OCI-LY1 (cell line): Measurements from ENCODE around the gene SHKBP1.

Source experiments
- H2AFZ ChIP-seq: fragments of 200-600 bp; sonication (generic), shearing (Covaris generic); 2 replicates; pipeline ENCODE4 v1.6.0; 2014; ENCODE audit warnings: antibody characterized with exemption, mild to moderate bottlenecking, low read length
- H3F3A ChIP-seq: fragments of 200-600 bp; sonication (generic), shearing (Covaris generic); 2 replicates; pipeline ENCODE4 v1.6.0; 2014; ENCODE audit warnings: mild to moderate bottlenecking, antibody characterized with exemption, low read length, moderate library complexity; ENCODE audit not compliant: insufficient read depth
- H3K27ac ChIP-seq: fragments of 200-600 bp; sonication (generic); 2 replicates; pipeline ENCODE4 v1.5.1; 2014; ENCODE audit warnings: low read length, mixed run types, mild to moderate bottlenecking, low read depth; ENCODE audit not compliant: poor library complexity, severe bottlenecking
- H3K27me3 ChIP-seq: fragments of 200-600 bp; sonication (generic); 2 replicates; pipeline ENCODE4 v1.6.0; 2014; ENCODE audit warnings: antibody characterized with exemption, mild to moderate bottlenecking, low read length, moderate library complexity; ENCODE audit not compliant: insufficient read depth
- H3K36me3 ChIP-seq: fragments of 200-600 bp; sonication (generic); 2 replicates; pipeline ENCODE4 v1.6.1; 2014; ENCODE audit warnings: mild to moderate bottlenecking, antibody characterized with exemption, low read length, moderate library complexity, mixed read lengths; ENCODE audit not compliant: insufficient read depth
- H3K4me1 ChIP-seq: fragments of 200-600 bp; sonication (generic); 2 replicates; pipeline ENCODE4 v1.5.1; 2014; ENCODE audit warnings: mild to moderate bottlenecking, low read length, moderate library complexity; ENCODE audit not compliant: insufficient read depth, severe bottlenecking
- H3K4me2 ChIP-seq: fragments of 200-600 bp; sonication (generic), shearing (Covaris generic); 2 replicates; pipeline ENCODE4 v1.6.1; 2014; ENCODE audit warnings: low read length
- H3K4me3 ChIP-seq: fragments of 200-600 bp; sonication (generic); 2 replicates; pipeline ENCODE4 v1.5.1; 2014; ENCODE audit warnings: low read length, low read depth, mild to moderate bottlenecking, mixed read lengths; ENCODE audit not compliant: poor library complexity, severe bottlenecking
- H3K79me2 ChIP-seq: fragments of 200-600 bp; shearing (Covaris generic); 2 replicates; pipeline ENCODE4 v1.6.1; 2016; ENCODE audit warnings: mixed run types, low read length, mixed read lengths; ENCODE audit not compliant: insufficient read depth
- H3K9ac ChIP-seq: fragments of 200-600 bp; sonication (generic), shearing (Covaris generic); 2 replicates; pipeline ENCODE4 v1.6.1; 2014; ENCODE audit warnings: mild to moderate bottlenecking, low read length, mixed read lengths
- H3K9me2 ChIP-seq: fragments of 200-600 bp; sonication (generic), shearing (Covaris generic); 2 replicates; pipeline ENCODE4 v1.6.1; 2014; ENCODE audit warnings: low read depth, mild to moderate bottlenecking, low read length, mixed read lengths
- H3K9me3 ChIP-seq: fragments of 200-600 bp; shearing (Covaris generic); 2 replicates; pipeline ENCODE4 v1.6.1; 2014; ENCODE audit warnings: low read length, mixed read lengths
- H4K20me1 ChIP-seq: fragments of 200-600 bp; sonication (generic), shearing (Covaris generic); 2 replicates; pipeline ENCODE4 v1.6.0; 2016; ENCODE audit warnings: mild to moderate bottlenecking, low read length; ENCODE audit not compliant: insufficient read depth
- EZH2 ChIP-seq: fragments of 200-600 bp; sonication (generic), shearing (Covaris generic); IDR thresholded peaks from 2 replicates; pipeline ENCODE4 v1.8.0; 2017; ENCODE audit warnings: borderline replicate concordance, mixed run types, mild to moderate bottlenecking, antibody characterized with exemption, low read length, moderate library complexity, mixed read lengths
- TF ChIP-seq, protein P1 (sequence below): fragments of 200-600 bp; sonication (generic), shearing (Covaris generic); IDR thresholded peaks from 2 replicates; pipeline ENCODE4 v1.5.1; 2017; ENCODE audit warnings: mild to moderate bottlenecking, antibody characterized with exemption, low read length, moderate library complexity, mixed read lengths

Gene SHKBP1

DNA sequence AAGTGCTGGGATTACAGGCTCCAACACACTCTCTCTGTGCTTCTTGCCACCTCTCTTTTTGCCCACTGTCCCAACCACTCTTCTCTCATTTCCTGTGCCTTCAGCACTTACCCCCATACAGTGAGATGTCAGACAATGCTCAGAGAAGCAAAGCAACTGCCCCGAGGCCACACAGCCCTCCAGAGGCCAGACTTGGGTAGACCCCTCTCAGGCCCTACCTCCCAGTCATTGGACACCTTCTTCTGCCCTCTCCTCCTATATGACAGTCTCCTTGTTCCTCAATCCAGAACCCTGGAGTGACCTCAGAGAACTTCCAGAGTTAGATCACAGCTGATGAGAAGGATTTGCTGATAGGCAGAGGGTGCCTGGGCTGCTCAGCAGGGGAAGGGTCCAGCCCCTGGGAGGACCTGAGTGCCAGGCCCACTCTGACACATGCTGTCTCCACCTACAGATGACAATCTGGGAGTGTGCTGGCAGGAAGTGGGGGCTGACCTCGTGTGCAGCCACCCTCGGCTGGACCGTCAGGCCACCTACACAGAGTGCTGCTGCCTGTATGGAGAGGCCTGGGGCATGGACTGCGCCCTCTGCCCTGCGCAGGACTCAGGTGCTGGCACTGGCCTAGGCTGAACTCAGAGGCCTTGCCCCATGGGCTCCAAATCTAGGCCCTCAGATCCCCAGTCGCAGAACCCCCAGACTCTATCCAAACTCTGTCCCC, 48.9 kb downstream of the SHKBP1 start:
- H2AFZ ChIP-seq, result no peak overlapping the region
- H3K36me3 ChIP-seq, result peaks cover 59% of the 10 kb centered on the region

DNA sequence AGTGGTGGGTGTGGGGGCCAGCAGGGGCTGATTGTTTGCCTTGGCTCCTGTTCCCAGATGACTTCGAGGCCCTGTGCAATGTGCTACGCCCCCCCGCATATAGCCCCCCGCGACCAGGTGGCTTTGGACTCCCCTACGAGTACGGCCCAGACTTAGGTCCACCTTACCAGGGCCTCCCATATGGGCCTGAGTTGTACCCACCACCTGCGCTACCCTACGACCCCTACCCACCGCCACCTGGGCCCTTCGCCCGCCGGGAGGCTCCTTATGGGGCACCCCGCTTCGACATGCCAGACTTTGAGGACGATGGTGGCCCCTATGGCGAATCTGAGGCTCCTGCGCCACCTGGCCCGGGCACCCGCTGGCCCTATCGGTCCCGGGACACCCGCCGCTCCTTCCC, 50.2 kb downstream of the SHKBP1 start:
- Histone ChIP-seq H3K27ac (no peak overlapping the region), H4K20me1 (no peaks in the 10 kb centered on the region), H3K4me3 (no peak overlapping the region), H3K9me3 (no peaks in the 10 kb centered on the region), H3F3A (no peaks in the 10 kb centered on the region), H3K4me1 (no peaks in the 10 kb centered on the region), H3K4me2 (no peak overlapping the region), H3K36me3 (peaks cover 47% of the 10 kb centered on the region), H3K27me3 (no peaks in the 10 kb centered on the region), H3K9me2 (no peaks in the 10 kb centered on the region), H3K79me2 (no peaks in the 10 kb centered on the region), H2AFZ (no peak overlapping the region), H3K9ac (no peak overlapping the region)
- TF ChIP-seq EZH2, result no peak
- TF ChIP-seq, protein P1, sequence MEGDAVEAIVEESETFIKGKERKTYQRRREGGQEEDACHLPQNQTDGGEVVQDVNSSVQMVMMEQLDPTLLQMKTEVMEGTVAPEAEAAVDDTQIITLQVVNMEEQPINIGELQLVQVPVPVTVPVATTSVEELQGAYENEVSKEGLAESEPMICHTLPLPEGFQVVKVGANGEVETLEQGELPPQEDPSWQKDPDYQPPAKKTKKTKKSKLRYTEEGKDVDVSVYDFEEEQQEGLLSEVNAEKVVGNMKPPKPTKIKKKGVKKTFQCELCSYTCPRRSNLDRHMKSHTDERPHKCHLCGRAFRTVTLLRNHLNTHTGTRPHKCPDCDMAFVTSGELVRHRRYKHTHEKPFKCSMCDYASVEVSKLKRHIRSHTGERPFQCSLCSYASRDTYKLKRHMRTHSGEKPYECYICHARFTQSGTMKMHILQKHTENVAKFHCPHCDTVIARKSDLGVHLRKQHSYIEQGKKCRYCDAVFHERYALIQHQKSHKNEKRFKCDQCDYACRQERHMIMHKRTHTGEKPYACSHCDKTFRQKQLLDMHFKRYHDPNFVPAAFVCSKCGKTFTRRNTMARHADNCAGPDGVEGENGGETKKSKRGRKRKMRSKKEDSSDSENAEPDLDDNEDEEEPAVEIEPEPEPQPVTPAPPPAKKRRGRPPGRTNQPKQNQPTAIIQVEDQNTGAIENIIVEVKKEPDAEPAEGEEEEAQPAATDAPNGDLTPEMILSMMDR, result no peak

More for the DNA sequence above, 48.9 kb downstream of the SHKBP1 start:
- TF ChIP-seq, protein P1, result no peak
- no peak for TF ChIP-seq EZH2
- Histone ChIP-seq H3K4me2 (no peak overlapping the region), H3F3A (no peaks in the 10 kb centered on the region), H3K9me3 (no peaks in the 10 kb centered on the region), H3K27me3 (no peaks in the 10 kb centered on the region), H3K79me2 (no peaks in the 10 kb centered on the region), H3K27ac (no peak overlapping the region), H3K4me1 (no peaks in the 10 kb centered on the region), H3K9me2 (no peaks in the 10 kb centered on the region), H4K20me1 (no peaks in the 10 kb centered on the region), H3K9ac (no peak overlapping the region), H3K4me3 (no peak overlapping the region)

DNA sequence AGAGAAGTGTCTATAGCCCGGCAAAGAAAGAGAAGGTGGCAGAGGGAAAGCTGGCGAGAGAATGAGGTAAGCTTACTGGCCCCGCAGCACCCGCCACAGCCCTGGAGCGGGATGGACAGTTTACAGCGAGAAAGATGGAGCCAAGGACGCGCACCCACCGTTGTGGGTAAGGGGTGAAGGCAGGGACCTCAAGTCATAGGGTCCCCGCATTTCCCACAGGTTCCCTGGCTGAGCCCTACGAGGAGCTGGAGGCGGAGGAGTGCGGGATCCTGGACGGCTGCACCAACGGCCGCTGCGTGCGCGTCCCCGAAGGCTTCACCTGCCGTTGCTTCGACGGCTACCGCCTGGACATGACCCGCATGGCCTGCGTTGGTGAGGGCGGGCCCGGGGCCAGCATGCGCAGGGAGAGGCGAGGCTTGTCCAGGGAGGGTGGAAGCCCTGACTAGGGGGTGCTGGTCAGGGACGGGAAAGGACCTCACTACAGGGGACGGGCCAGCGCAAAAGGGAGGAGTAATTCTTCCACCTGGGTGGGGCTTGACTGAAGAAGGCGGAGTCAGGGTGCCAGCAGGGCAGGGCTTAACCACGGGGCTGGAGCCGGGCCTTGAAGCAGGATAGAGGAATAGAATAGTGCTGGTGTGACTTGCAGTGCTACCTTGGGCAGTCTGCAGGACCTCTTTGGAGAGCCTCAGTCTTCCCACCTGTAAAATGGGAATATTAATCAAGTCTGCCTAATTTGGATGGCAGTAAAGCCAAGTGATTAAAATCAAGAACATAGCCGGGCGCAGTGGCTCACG, 51.0 kb downstream of the SHKBP1 start:
- Histone ChIP-seq H3K27ac (no peak overlapping the region), H3K27me3 (no peaks in the 10 kb centered on the region), H3K9ac (no peak overlapping the region), H4K20me1 (no peaks in the 10 kb centered on the region), H3K36me3 (peaks cover 39% of the 10 kb centered on the region), H3K4me2 (no peak overlapping the region), H3K9me3 (no peaks in the 10 kb centered on the region), H3K4me1 (no peaks in the 10 kb centered on the region), H3K9me2 (no peaks in the 10 kb centered on the region), H3F3A (no peaks in the 10 kb centered on the region), H3K4me3 (no peak overlapping the region), H2AFZ (no peak overlapping the region), H3K79me2 (no peaks in the 10 kb centered on the region)
- TF ChIP-seq, protein P1, result no peak
- no peak for TF ChIP-seq EZH2
